Stimulated activated CD4-positive, alpha-beta T cell treated with anti-CD3 and anti-CD28 coated beads, Interleukin-4, amount 100 ng/mL, for 4 hours (primary cell): Measurements from ENCODE around the gene ISM1.

Source experiments
- DNase-seq, 2 experiments: peaks; one replicate each; pipeline ENCODE4 v3.0.0-alpha.2; 2020

Gene ISM1

DNA sequence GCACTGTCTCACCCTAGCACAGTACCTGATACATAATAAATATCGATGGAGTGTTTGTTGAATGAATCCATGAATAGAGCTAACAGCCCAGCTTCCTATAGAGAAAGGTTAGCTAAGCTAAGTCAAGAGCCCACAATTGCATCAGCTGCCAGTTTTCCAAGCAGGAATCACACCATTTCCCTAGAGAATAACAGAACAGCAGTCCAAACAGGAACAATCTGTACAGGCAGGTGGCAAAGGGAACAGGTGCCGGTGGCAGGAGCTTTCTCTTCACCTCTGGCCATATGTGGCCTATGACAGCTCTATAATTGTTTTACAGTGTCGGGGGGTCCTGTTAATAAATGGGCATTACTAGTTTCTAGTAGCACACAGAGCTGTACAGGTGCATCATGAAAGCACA lies 38.8 kb downstream of the ISM1 start:
- DNase-seq, result no peak

DNA sequence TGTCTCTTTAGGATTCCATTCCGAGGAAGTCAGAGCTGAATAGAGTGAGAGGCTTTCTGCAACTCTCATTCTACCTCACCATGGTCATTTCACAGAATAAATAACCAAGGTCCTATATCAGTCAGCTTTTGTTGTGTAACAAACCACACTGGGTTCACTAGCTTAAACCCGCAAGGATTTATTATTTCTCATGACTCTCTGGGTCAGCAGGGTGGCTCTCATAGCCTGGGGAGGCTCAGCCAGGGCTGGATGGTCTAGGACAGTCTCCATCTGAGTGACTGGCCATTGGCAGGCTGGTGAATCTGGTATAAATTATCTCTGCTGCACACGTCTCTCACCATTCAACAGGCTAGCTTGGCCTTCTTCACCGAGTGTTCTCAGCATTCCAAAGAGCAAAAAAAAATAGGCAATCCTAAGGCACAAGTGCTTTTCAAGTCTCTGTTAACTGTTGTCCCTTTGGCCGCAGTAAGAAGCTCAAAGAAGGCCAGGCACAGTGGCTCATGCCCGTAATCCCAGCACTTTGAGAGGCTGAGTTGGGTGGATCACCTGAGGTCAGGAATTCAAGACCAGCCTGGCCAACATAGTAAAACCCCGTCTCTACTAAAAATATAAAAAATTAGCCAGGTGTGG lies 39.7 kb downstream of the ISM1 start:
- DNase-seq, result no peak

DNA sequence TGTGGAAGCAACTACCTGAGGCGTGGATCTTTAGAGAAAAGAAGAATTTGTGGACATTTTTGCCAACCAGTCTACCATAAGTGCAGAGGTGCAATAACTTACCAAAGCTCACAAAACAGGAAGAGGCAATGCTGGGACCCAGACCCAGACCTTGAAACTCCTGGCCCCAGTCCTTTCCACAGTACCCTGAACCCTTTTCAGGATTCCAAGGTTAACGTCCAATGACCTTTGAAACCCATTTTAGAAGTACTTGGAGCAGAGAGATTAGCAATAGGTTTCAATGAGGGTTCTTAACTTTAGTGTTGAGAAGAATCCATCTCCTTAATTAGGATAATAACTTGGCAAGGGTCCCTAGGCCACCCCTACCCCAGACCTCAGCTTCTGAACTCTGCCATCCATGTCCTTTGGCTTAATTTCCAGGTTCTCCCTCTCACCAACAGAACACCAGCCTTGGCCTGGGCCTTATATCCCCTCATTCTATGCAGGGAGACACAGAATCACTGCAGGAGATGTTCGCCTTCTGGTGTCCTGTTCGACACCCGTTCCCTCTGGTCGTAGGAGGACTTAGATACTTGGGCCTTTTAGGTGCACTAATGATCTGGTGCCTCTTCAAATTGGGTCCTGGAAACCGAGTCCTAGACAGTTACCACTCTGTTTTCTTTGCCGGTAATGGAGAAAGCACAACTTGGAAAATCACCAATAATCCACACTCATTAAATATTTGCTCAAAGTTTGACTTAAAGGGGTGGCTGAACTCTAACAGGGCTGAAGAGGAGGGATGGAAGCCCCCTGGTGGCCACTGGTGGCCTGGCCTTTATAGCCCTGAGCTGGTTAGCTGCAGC lies 40.6 kb downstream of the ISM1 start:
- peak; percentile 65 to 68 for DNase-seq

DNA sequence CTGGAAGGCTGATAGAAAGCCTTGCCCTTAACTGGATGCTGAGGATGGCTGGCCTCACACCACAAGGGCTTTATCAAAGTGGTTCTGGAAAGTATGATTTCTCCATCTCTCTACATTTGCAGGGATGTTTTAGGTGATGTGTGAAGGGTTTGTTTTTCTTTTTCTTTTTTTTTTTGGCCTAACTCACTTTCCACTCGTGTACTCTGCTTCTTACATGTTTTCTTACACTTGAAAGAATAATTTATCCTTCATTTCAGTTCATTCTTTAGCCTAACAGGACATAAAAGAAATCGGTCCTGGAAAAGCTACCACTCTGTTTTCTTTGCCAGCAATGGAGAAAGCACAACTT lies 41.2 kb downstream of the ISM1 start:
- no peak for DNase-seq

DNA sequence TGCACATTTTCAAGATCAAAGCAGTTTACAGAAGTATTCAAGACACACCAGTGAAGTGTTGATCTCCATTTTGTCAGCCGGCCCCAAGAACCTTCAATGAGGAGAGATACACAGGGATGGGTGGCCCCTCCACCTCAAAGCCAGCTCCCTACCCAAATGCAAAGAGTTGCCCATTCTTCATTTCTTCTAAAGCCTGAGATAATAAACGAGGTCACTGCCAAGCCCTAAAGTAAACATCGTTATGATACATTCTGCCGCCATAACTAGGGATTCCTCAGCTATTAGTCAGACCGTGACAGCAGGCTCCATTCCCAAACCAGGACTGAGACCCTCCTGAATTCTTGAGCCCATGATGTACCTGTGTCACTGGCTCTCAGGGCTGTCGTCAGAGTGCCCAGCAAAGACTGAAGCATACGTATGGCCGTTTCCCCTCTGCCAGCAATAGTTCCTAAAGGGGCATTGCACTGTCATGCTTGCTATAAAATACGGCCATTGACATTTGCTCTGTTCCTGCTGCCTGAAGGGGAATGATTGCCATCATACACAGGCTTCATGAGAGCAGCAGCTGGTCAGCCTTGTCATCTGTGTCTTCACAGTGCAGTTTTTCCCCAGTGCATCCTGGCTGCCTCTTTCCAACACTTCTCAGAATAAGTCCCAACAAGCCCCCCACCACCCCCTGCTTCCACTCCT lies 41.7 kb downstream of the ISM1 start:
- no peak for DNase-seq

DNA sequence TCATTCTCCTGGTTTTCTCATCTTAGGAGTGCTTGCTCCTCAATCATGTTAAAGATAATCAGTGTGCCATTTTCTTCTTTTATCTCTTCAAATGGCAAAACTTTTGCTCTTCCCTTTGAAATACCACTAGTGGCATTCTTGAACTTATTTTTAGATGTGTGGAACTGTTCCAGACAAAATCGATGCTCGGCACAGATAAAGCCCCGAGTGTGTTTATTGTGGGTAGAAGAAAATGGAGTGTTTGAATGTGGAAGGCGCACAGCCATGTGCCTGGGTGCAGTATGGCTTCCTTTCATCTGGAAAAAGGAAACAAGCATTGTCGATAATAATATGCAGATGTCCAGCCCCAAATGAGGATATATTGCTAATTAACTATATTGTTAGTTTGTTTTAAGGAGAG lies 42.4 kb downstream of the ISM1 start:
- DNase-seq, result no peak

DNA sequence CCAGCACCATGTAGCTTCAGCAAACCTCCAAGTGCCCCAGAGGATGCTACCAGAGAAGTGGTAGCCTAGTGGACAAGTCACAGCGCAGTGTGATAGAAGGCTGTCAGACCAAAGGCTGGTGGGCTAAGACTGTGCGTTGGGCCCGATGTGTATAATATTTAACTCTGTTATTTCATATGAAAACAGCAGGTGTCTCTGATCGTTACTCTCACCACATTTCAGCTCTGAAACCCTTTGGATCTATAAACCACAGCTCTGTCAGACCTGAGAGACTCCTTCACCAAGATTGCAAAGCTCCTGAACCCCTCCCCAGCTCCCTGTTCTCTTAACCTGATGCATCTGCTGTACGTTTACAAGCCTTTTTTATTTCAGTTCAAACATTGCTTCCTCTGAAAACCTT lies 43.8 kb downstream of the ISM1 start:
- no peak for DNase-seq

DNA sequence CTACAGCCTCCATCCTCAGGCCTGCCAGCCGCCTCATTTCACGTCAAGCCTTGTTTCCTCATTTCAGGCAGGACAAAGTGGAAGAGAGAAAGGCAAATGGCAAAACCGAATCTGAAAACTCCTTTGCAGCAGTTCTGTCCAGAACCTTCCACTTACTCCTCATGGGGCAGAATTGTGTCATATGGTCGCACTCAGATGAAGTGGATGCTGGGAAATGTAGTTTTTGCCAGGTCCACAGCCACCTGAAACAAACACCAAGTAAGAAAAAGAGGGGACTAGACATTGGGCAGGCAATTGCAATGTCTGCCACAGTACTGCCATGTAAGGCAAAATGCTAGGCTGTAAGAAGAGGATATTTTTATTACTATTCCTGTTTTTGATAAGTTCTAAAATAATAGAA lies 44.9 kb downstream of the ISM1 start:
- DNase-seq, result no peak

DNA sequence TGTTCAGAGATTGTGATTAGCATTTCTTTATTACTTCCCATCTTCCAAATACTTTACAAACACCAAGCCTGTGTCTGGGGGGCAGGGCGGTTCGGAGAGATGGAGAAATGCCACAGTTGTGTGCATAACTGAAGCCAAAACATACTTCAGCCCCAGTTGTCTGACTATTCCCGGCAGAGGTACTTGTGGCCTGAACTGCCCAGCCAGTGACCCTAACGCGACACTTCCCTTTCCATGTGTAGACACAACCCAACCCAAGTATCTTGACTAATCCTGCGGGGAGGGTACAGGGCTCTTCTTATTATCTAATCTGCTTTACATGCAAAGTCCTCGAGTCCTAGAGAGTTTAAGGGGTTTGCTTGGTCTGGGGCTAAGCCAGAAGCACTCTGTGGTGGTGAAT lies 46.2 kb downstream of the ISM1 start:
- no peak for DNase-seq

DNA sequence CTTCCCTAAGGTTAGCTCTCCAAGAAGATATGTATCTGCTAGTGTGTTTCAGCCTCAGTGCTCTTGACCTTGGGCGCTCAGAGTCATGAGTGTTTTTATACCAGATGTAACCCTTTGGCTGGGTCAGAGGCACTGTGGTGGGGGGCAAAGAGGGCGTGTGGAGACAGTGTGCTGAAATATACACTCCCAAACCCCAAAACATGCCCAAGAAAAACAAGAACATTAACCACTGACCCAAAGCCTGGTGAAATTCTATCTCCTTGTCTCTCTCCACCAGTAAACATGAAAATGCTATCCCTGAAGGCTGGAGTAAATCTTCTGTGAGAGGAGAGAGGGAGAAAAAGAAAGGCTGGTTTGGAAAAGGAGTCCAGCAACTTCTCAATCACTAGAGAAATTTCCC lies 47.9 kb downstream of the ISM1 start:
- DNase-seq, result no peak

DNA sequence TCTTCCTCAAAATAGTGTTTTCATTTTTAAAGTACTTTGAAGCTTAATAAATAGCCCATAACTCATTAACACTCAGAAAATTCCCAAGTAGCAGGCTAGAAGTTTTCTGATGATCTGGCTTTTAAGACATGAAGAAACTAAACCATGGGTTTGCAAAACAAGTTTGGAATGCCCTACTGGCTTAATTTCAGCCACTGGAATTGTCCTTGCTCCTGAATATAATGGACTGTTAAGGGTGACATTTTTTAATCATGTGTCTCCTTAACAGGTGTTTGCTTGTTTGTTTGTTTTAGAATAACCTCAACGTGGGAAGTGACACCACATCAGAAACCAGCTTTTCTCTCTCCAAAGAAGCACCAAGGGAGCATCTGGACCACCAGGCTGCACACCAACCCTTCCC lies 49.1 kb downstream of the ISM1 start:
- DNase-seq, result no peak

DNA sequence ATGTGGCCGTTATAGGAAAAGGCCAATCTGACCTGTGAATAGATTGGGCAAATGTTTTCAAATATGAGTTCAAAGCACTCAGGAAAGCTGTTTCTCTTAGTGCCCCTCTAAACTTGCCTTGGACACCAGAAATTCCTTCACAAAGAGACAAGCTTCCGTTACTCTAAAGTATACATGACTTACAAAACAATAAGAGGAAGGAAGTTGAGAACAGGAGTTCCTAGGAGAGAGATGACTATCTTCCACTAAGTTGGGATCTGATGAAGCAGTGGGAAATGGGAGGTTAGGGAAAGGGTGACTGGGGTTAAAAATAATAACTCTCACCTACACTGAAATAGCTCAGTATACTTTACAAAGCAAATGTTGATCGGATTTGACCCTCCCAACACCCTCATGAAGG lies 50.0 kb downstream of the ISM1 start:
- no peak for DNase-seq

DNA sequence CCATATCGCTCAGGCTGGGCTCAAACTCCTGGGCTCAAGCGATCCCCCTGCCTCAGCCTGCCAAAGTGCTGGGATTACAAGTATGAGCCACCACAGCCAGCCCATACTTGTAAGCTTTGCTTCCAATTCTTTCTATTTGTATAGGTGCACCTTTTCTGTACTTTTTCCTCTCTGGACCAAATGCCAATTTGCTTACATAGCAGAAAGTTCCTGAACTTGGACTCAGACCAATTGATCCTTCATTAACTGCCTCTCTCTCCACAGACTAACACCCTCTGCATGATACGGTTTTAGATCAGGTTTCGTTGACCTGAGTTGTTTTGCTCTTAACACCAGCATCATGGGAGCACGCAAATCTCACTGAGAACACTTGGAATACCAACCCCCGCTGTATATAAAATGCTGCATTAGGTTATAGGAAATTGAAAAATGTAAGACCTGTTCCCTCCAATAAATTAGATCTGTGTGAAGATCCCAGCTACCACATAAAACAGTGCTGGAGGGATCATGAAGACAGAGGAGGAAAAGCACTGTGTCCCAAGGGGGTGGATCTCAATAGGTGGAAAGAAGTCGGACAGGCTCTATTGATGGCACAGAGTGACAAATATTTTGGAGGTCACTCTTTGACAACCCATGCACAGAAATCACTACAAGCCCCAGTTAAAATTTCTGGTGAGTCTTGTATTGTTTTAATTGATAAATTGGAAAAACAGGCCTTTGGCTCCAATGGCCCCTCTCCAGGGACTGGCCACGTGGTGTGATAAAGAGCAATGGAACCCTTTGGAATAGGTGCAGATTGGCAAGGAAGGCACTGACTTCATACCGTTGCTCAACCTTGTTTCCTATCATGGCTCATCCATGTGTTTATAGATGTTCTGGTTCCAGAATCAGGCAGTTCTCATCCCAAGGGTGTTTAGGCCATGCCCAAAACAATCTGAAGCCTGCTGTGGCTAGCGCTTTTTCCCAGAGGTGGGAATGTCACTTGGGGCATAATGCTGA lies 51.2 kb downstream of the ISM1 start:
- DNase-seq, result no peak

DNA sequence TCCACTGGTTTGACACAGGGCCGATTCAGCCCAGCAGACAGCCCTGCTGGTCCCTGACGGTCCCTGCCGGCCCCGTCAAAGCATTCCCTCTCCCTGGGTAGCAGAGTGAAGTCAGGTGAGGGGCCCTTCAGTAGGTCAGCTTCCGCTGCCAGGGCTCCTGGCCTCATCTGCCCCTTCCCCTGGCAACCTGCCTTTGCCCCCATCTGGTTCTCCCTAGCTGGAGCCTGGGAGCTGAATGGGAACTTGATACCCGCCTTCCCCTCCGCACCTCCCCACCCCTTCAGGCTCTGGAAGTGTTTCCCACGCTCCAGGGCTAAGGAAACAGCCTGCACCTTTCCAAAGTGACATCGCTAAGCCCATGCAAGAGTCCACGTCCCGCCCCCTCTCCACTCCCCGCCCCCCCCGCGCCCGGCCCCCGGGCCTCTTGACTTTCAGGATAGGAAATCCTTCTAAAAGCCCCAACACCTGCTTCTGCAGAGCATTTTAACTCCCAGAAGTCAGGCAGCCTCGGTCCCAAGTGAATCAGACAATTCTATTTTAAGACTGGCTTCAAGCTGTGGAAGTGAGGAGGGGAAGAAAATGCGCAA lies 53.3 kb downstream of the ISM1 start:
- DNase-seq, result no peak

DNA sequence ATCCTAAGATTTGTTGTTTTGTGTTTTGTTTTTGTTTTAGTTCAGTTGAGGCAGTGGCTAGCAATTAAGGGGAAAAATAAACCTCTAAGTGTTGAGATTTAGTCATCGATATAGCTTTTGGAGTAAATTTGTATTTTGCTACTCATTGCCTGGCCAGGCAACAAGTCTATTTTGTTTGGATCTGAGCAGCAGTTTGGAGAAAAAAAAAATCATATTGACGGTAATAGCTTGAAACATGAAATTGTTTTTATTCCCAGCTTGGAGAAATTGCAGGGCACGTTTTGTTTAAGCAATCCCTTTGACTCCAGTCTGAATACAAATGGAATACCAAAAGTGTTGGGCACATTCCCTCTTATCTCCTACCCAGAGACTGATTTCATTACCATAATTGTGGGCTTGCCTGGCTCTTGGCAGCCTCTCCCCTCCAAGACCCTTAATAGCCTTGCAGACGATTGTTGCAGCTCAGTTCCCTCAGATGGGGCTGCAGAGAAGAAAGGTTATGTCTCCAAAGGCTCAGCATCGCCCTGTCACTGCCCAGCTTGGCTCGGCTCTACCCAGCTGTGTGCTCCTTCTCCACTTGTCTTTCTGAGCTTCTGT lies 56.0 kb downstream of the ISM1 start:
- DNase-seq, result no peak

DNA sequence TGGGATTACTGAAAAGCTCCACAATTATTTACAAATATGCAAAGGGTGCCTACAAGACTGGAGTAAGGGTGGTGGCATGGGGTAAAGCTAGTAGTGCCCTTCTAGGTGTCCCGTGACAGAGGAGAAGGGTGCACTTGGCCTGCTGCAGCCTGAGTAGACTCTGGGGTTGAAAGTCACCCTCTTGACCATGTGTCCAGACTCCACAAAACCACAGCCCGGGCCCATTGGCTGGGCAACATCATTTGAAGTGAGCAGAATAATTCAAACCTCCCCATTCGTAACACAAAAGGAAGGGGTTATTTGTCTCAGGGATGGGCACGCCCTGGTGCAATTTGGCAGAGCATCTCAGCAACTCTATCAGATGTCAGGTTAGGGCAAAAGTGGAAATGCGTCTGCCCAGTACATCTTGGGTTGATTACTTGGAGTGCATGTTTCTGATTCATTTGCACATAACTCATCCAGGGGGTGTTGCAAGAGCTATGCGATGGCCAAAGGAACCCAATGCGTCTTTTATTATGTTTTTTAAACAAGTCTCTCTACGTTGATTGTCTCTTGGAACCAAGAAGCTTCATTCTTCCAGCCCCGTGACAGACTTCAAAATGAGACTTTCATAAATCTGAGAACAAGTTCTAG lies 56.7 kb downstream of the ISM1 start:
- DNase-seq, result no peak

DNA sequence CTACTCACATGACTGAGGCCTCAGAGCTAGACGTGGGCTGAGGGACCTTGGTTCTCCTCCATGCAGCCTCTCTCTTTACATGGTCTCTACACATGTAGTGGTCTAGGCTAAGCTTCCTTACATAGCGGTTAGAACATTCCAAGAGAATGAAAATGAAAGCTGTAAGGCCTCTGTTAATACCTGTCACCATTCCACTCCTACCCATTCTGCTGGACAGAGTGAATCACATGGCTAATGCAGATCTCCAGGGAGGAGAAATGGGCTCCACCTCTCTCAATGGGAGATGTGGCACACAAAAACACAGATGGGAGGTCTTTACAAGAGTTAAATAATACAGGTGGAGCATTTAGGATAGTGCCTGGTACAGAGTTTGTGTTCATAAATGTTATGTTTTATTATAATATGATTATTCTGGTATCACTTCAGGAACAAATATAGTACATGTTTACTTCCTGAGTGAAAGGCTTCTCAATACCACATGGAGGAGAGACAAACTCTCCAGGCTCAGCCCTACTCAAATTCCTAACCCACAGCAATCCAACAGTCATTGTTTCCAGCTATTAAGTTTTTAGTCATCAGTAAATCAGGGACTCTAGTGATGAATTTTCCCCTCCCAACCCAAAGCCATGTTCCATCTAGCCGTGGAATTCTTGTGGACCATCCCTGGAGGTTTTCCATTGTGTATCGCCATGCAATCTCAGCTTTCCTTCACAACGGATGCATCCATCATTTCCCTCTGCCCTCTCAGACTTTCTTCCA lies 57.9 kb downstream of the ISM1 start:
- no peak for DNase-seq

DNA sequence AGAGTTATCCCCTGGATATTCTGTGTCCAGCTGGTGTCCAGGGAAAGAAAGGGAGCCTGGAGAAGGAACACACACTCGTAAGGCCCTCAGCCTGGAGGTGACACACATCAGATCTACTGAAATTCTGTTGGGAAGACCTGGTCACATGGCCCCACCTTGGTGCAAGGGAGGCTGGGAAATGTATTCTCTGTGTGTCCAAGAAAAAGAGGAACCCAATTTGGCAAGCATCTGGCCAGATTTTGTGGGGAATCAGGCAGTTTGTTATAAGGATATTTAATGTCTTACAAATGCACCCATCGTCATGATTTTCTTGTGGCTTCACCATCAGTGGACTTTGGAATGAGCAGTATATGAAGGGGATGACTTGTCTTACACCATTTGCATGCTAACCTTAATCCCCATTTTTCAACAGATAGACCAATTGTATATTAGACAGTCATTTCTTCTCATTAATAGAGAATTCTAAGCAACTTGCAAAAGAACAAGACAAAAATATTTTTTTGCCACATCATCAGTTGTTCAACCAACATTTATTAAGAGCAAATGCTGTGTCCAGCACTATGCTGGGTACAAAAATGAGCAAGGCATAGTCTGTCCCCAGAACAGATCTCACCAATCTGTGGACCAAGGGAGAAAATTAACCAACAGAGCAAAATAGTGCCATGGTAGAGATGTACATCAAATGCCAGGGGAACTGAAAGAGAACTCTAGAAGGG lies 59.7 kb downstream of the ISM1 start:
- no peak for DNase-seq

DNA sequence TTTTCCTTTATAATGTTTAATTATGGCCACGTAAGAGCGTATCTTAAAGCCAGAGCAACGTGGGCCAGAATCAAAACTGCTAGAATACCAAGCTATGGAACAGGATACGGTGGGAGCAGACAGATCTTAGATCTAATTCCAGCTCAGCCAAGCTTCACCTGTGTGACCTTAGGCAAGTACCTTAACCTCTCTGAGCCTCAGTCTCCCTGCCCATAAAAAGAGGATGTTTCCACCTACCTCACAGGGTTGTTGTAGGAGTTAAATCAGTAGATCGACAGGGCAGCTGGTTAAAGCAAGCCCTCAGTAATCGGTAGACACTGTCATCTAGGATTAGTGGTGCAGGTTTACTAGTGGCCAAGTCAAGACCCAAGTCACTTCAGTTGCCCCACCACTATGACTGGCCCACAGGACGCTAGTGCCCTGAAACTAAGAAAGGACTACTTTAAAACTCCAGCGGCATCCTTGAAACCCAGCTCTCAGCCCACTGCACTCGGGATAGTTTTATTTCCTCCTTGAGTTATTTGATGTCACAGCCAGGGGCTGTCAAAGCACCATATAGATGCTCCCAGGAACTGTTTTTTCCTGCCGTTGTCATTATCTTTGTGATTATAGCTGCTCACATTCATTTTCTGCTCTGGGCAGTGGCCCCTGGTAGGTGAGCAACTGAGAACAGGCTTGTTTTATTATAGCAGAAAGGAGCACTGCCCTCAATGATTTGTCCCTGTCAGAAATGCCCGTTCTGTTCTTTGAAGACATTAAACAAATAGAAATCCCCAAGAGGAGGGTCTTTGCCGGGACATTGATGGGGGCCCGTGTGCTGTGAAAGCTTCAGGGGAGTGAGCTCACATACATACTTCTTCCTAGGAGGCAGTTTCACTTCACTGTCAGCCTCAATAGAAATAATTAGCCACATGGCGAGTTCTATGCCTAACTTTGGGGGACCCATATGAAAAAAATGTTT lies 63.1 kb downstream of the ISM1 start:
- no peak for DNase-seq
